Measurements from ENCODE around the gene OR52E4. TPM values are rescaled to one million over a fixed set of nuclear protein-coding genes. Genes with fewer than 3 reads are reported as not detected.

The OR52E4 gene
- total and polyA plus RNA-seq, 2 of the 4 experiments (the other 2 are of a cell fraction) = not detected

DNA sequence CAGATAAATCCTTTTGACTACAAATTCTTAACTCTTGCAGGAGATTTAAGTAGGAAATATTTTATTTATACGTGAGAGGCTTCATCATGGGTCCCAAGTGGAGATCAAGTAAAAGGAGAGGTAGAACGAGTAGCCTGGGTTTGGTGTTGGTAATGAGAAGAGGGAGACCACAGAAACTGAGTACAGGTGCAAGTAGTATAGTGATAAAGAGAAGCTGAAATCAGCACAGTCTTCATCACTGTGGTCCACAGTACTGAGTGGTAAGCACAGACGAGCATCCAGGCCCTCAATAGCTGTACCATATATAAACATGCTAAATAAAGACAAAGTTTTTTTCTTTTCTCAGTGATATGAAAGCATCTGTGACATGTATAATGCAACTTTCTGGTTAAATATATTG lies 6.7 kb downstream of the OR52E4 start:
- H4K8ac ChIP-seq (ENCODE audit: low read depth in 2 of 2, low read length in 2 of 2) = no peak overlapping the region
- ChIA-PET POLR2A (ENCODE audit: unreplicated experiment) (no interaction called here), CTCF (no interaction called here)
- no peak overlapping the region for H3K18ac ChIP-seq (ENCODE audit: low read depth, low read length)
- H3K4me1 ChIP-seq (ENCODE audit: control insufficient read depth, insufficient read depth, low read length) = no peaks in the 10 kb centered on the region
- no peak overlapping the region for H2BK15ac ChIP-seq (ENCODE audit: low read depth, low read length)
- H3K9me1 ChIP-seq (ENCODE audit: insufficient read depth, low read length) = no peaks in the 10 kb centered on the region
- H2BK5ac ChIP-seq (ENCODE audit: low read depth, low read length, poor library complexity, severe bottlenecking) = no peak overlapping the region
- no peak overlapping the region for H3K9ac ChIP-seq (ENCODE audit: low read depth, low read length)
- dilution Hi-C loops (cut with HindIII; ENCODE audit: low sequenced_read_pairs, unreplicated experiment) (no loop called here), intact Hi-C loops (cut with micrococcal nuclease) (no loop called here), in situ Hi-C loops (cut with MboI; ENCODE audit: low sequenced_read_pairs) (no loop called here)
- H4K5ac ChIP-seq (ENCODE audit: low read depth, low read length) = no peak overlapping the region
- H3K23ac ChIP-seq (ENCODE audit: low read depth, low read length) = no peak overlapping the region
- H3K14ac ChIP-seq (replicated peaks; ENCODE audit: low read depth, low read length) = no peak overlapping the region
- no peaks in the 10 kb centered on the region for H3K9me3 ChIP-seq (ENCODE audit: control insufficient read depth, insufficient read depth, low read length)
- H4K20me1 ChIP-seq (ENCODE audit: insufficient read depth, low read length) = no peaks in the 10 kb centered on the region
- H3K4ac ChIP-seq (ENCODE audit: low read depth, low read length) = no peak overlapping the region
- H3K27ac ChIP-seq (ENCODE audit: insufficient read depth, low read length) = no peak overlapping the region
- no peak overlapping the region for H3K56ac ChIP-seq (ENCODE audit: extremely low read depth, insufficient read depth, low read length)
- DNase-seq (no peak), ATAC-seq (ENCODE audit: low read depth) (no peak)
- 14% methylated on average over 1 of the region's 3 CpGs; no CpG with 5 or more reads in 1 of the 2 experiments for WGBS, 2 experiments (ENCODE audit: extremely low coverage in 2 of 2, insufficient read length in 1 of 2)
- H2AFZ ChIP-seq (replicated peaks; ENCODE audit: low read length, poor library complexity) = no peak overlapping the region
- H2AK9ac ChIP-seq (replicated peaks; ENCODE audit: low read depth, low read length, poor library complexity) = no peak overlapping the region
- no peak overlapping the region for H3K4me2 ChIP-seq (ENCODE audit: low read depth, low read length)
- H3K4me3 ChIP-seq (ENCODE audit: insufficient read depth, low read depth, low read length) = no peak overlapping the region
- no peak overlapping the region for H2BK20ac ChIP-seq (ENCODE audit: low read depth, low read length)
- no peak for TF ChIP-seq RAD21 (IDR thresholded peaks at IDR 0.05; ENCODE audit: low read length)
- TF ChIP-seq SMC3 (IDR thresholded peaks at IDR 0.05; ENCODE audit: low read depth, low read length) = no peak
- TF ChIP-seq BHLHE40 (IDR thresholded peaks at IDR 0.05; ENCODE audit: low read depth, low read length) = no peak
- TF ChIP-seq NFE2L2 (IDR thresholded peaks at IDR 0.05; ENCODE audit: low read depth, low read length) = no peak
- TF ChIP-seq, protein P1, sequence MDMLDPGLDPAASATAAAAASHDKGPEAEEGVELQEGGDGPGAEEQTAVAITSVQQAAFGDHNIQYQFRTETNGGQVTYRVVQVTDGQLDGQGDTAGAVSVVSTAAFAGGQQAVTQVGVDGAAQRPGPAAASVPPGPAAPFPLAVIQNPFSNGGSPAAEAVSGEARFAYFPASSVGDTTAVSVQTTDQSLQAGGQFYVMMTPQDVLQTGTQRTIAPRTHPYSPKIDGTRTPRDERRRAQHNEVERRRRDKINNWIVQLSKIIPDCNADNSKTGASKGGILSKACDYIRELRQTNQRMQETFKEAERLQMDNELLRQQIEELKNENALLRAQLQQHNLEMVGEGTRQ (IDR thresholded peaks at IDR 0.05; ENCODE audit: low read depth, low read length) = no peak
- no peak for TF ChIP-seq MXI1 (IDR thresholded peaks at IDR 0.05; ENCODE audit: borderline replicate concordance, low read depth, low read length)
- no peak for TF ChIP-seq RFX5 (IDR thresholded peaks at IDR 0.05; ENCODE audit: low read depth, low read length)
- no peak for TF ChIP-seq CEBPB (IDR thresholded peaks at IDR 0.05; ENCODE audit: low read depth, low read length)
- TF ChIP-seq, protein P2, sequence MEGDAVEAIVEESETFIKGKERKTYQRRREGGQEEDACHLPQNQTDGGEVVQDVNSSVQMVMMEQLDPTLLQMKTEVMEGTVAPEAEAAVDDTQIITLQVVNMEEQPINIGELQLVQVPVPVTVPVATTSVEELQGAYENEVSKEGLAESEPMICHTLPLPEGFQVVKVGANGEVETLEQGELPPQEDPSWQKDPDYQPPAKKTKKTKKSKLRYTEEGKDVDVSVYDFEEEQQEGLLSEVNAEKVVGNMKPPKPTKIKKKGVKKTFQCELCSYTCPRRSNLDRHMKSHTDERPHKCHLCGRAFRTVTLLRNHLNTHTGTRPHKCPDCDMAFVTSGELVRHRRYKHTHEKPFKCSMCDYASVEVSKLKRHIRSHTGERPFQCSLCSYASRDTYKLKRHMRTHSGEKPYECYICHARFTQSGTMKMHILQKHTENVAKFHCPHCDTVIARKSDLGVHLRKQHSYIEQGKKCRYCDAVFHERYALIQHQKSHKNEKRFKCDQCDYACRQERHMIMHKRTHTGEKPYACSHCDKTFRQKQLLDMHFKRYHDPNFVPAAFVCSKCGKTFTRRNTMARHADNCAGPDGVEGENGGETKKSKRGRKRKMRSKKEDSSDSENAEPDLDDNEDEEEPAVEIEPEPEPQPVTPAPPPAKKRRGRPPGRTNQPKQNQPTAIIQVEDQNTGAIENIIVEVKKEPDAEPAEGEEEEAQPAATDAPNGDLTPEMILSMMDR (conservative IDR thresholded peaks at IDR 0.05; ENCODE audit: low read depth, low read length) = no peak
- TF ChIP-seq CHD1 (IDR thresholded peaks at IDR 0.05; ENCODE audit: low read depth, low read length) = no peak
- TF ChIP-seq FOS (IDR thresholded peaks at IDR 0.05; ENCODE audit: low read depth, low read length) = no peak
- H3K36me3 ChIP-seq (ENCODE audit: control insufficient read depth, insufficient read depth, low read length) = no peaks in the 10 kb centered on the region
- no peak overlapping the region for H2AK5ac ChIP-seq (ENCODE audit: low read depth, low read length)
- H3K79me1 ChIP-seq (ENCODE audit: low read depth in 1 of 2, low read length in 2 of 2) = no peaks in the 10 kb centered on the region
- no peak overlapping the region for H4K91ac ChIP-seq (ENCODE audit: insufficient read depth, low read depth, low read length)
- no peak overlapping the region for H2BK120ac ChIP-seq (ENCODE audit: low read depth, low read length)
- no TSS peak for BruUV-seq (replicated peaks)
- H3K27me3 ChIP-seq (ENCODE audit: control insufficient read depth, insufficient read depth, low read length) = no peaks in the 10 kb centered on the region

Data from IMR-90 (cell line).